Measurements from ENCODE around the gene GFOD1. TPM values are rescaled to one million over a fixed set of nuclear protein-coding genes. Genes with fewer than 3 reads are reported as not detected.
"Not testable (repeated sequence)": the region's sequence is repeated elsewhere in the genome, so short reads cannot be mapped to it uniquely, and the experiment has no call there.

Gene GFOD1
- total and polyA plus RNA-seq, 8 donors = 0.76 to 29.4 (median 11.4) TPM

GRCh38 chr6:13392462-13392861, 94.9 kb downstream of the GFOD1 start:
- 47 to 97% (median 80%) methylated on average over 2 of the region's 2 CpGs for WGBS, 5 donors
- H3K27ac ChIP-seq = no peak overlapping the region
- H3K4me3 ChIP-seq = no peak overlapping the region
- peaks cover 22 to 31% (median 29%) of the 10 kb centered on the region in 4 donors for H3K4me1 ChIP-seq
- no peaks in the 10 kb centered on the region for H3K9me3 ChIP-seq
- no peaks in the 10 kb centered on the region for H3K27me3 ChIP-seq
- no peak for TF ChIP-seq POLR2A (IDR thresholded peaks at IDR 0.05)
- no peak for TF ChIP-seq CTCF (IDR thresholded peaks at IDR 0.05)
- no peak for TF ChIP-seq EP300 (IDR thresholded peaks at IDR 0.05)
- TF ChIP-seq POLR2AphosphoS5 (IDR thresholded peaks at IDR 0.05) = no peak
- H3K36me3 ChIP-seq = no peaks in the 10 kb centered on the region
- no peak for DNase-seq
- intact Hi-C loops (cut with DNase I; ENCODE audit: low total_unique reads) = no loop called here

- TF ChIP-seq POLR2AphosphoS5 (IDR thresholded peaks at IDR 0.05) (no peak), CTCF (IDR thresholded peaks at IDR 0.05) (no peak), POLR2A (IDR thresholded peaks at IDR 0.05) (no peak), EP300 (IDR thresholded peaks at IDR 0.05) (no peak)
- no peaks in the 10 kb centered on the region for H3K9me3 ChIP-seq
- H3K27ac ChIP-seq = no peak overlapping the region
- no peaks in the 10 kb centered on the region for H3K36me3 ChIP-seq
- intact Hi-C loops (cut with DNase I; ENCODE audit: low total_unique reads) = no loop called here
- peaks cover 16 to 21% (median 20%) of the 10 kb centered on the region in 4 donors for H3K4me1 ChIP-seq
- no peaks in the 10 kb centered on the region for H3K27me3 ChIP-seq
- no peak for DNase-seq
- 90 to 96% (median 93%) methylated on average over 5 of the region's 5 CpGs for WGBS, 5 donors
- H3K4me3 ChIP-seq = no peak overlapping the region
Measured at GRCh38 chr6:13391537-13391936, 95.9 kb downstream of the GFOD1 start.

- Histone ChIP-seq H3K4me3 (no peak overlapping the region), H3K27me3 (no peaks in the 10 kb centered on the region), H3K36me3 (no peaks in the 10 kb centered on the region), H3K4me1 (peaks cover 7 to 13% (median 11%) of the 10 kb centered on the region in 4 donors), H3K27ac (no peak overlapping the region), H3K9me3 (no peaks in the 10 kb centered on the region)
- intact Hi-C loops (cut with DNase I; ENCODE audit: low total_unique reads) = no loop called here
- TF ChIP-seq CTCF (IDR thresholded peaks at IDR 0.05) (no peak), EP300 (IDR thresholded peaks at IDR 0.05) (no peak), POLR2AphosphoS5 (IDR thresholded peaks at IDR 0.05) (no peak), POLR2A (IDR thresholded peaks at IDR 0.05) (no peak)
- DNase-seq = no peak
- WGBS, 5 donors = 51 to 81% (median 67%) methylated on average over 3 of the region's 3 CpGs
Measured at GRCh38 chr6:13390658-13391057, 96.7 kb downstream of the GFOD1 start.

- H3K9me3 ChIP-seq; H3K36me3 ChIP-seq; H3K27ac ChIP-seq; DNase-seq; H3K4me3 ChIP-seq; H3K27me3 ChIP-seq; intact Hi-C loops (cut with DNase I; ENCODE audit: low total_unique reads): not testable (repeated sequence)
- WGBS, 5 donors = 88 to 100% (median 95%) methylated on average over 1 of the region's 1 CpG
- H3K4me1 ChIP-seq = peaks cover 0 to 13% (median 3%) of the 10 kb centered on the region in 4 donors
Measured at GRCh38 chr6:13389237-13389636, 98.2 kb downstream of the GFOD1 start.

GRCh38 chr6:13388769-13389168, 98.6 kb downstream of the GFOD1 start:
- H3K27me3 ChIP-seq = not testable (repeated sequence)
- WGBS, 5 donors = 93 to 100% (median 97%) methylated on average over 1 of the region's 1 CpG; no CpG with 5 or more reads in 1 of the 5 donors

More at GRCh38 chr6:13388769-13389168, 98.6 kb downstream of the GFOD1 start:
- H3K4me1 ChIP-seq = peaks cover 3 to 17% (median 7%) of the 10 kb centered on the region in 4 donors
- H3K36me3 ChIP-seq; DNase-seq; H3K4me3 ChIP-seq; intact Hi-C loops (cut with DNase I; ENCODE audit: low total_unique reads); H3K9me3 ChIP-seq; H3K27ac ChIP-seq: not testable (repeated sequence)

Data from stomach (tissue), 9 donors.